MM.1S (cell line): Measurements from ENCODE around the gene LRRC10B.

Experiments
- DNase-seq: peaks from one replicate; pipeline ENCODE4 v3.0.0-alpha.2; 2015
- H2AFZ ChIP-seq: fragments of 300-600 bp; sonication (generic); 2 replicates; pipeline ENCODE4 v1.6.0; 2016; ENCODE audit warnings: antibody characterized with exemption, low read length
- H3F3A ChIP-seq: fragments of 300-600 bp; sonication (generic); 2 replicates; pipeline ENCODE4 v1.6.1; 2016; ENCODE audit warnings: mild to moderate bottlenecking, antibody characterized with exemption, low read length, moderate library complexity, mixed read lengths; ENCODE audit not compliant: insufficient read depth
- H3K27ac ChIP-seq: fragments of 300-600 bp; sonication (generic); 2 replicates; pipeline ENCODE4 v1.5.1; 2016; ENCODE audit warnings: mild to moderate bottlenecking, low read length
- H3K27me3 ChIP-seq: fragments of 300-600 bp; sonication (generic); replicated peaks from 2 replicates; pipeline ENCODE4 v1.6.0; 2016; ENCODE audit warnings: low read length; ENCODE audit not compliant: insufficient read depth
- H3K36me3 ChIP-seq: fragments of 300-600 bp; sonication (generic); replicated peaks from 2 replicates; pipeline ENCODE4 v1.6.1; 2016; ENCODE audit warnings: mild to moderate bottlenecking, low read length, mixed read lengths; ENCODE audit not compliant: insufficient read depth
- H3K4me1 ChIP-seq: fragments of 300-600 bp; sonication (generic); 2 replicates; pipeline ENCODE4 v1.6.1; 2016; ENCODE audit warnings: low read length, mixed read lengths
- H3K4me2 ChIP-seq: fragments of 300-600 bp; sonication (generic); 2 replicates; pipeline ENCODE4 v1.6.0; 2016; ENCODE audit warnings: low read depth, low read length
- H3K4me3 ChIP-seq: fragments of 300-600 bp; sonication (generic); 2 replicates; pipeline ENCODE4 v1.5.1; 2016; ENCODE audit warnings: low read length, mixed read lengths
- H3K79me2 ChIP-seq: fragments of 300-600 bp; sonication (generic); 2 replicates; pipeline ENCODE4 v1.6.1; 2016; ENCODE audit warnings: mixed run types, low read length, mixed read lengths
- H3K9ac ChIP-seq: fragments of 300-600 bp; sonication (generic); 2 replicates; pipeline ENCODE4 v1.6.1; 2016; ENCODE audit warnings: low read length, mixed read lengths
- H3K9me2 ChIP-seq: fragments of 300-600 bp; sonication (generic); replicated peaks from 2 replicates; pipeline ENCODE4 v1.6.1; 2016; ENCODE audit warnings: mild to moderate bottlenecking, low read length, mixed read lengths; ENCODE audit not compliant: insufficient read depth
- H3K9me3 ChIP-seq: fragments of 300-600 bp; sonication (generic); replicated peaks from 2 replicates; pipeline ENCODE4 v1.6.1; 2016; ENCODE audit warnings: mild to moderate bottlenecking, low read length, mixed read lengths; ENCODE audit not compliant: insufficient read depth
- H4K20me1 ChIP-seq: fragments of 300-600 bp; sonication (generic); 2 replicates; pipeline ENCODE4 v1.6.1; 2016; ENCODE audit warnings: mild to moderate bottlenecking, low read length, moderate library complexity, mixed read lengths; ENCODE audit not compliant: insufficient read depth
- EZH2 ChIP-seq: fragments of 300-600 bp; sonication (generic); optimal IDR thresholded peaks from 2 replicates; pipeline ENCODE3; 2017; ENCODE audit warnings: low read depth, mild to moderate bottlenecking, antibody characterized with exemption, low read length, mixed read lengths
- EZH2phosphoT487 ChIP-seq: fragments of 300-600 bp; sonication (generic); IDR thresholded peaks from 2 replicates; pipeline ENCODE4 v1.6.1; 2018; ENCODE audit warnings: antibody characterized with exemption, low read length
- TF ChIP-seq, protein P1 (sequence below): fragments of 300-600 bp; sonication (generic); IDR thresholded peaks from 2 replicates; pipeline ENCODE4 v1.5.1; 2016; ENCODE audit warnings: antibody characterized with exemption, low read length, mixed read lengths

LRRC10B gene

DNA sequence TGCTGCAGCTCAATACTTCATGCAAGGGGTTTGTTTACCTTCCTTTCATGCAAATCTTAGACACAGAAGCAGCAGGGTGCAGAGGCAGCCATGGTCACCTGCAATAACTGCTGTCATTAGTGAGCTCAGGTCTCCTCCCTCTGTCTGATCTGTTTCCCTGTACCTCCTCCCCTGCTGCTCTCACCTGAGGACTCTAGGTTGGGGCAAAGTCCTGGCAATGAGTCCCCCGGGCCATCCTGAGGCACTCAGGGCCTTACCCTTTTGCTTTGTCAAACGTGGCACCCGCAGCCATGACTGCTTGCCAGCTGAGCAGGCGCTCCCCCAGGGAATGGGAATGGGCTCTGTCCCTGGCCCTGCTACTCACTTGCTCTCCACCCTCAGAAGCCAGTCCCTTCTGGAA is 3.9 kb downstream of the LRRC10B start:
- Histone ChIP-seq H3K4me1 (0 out of 2 replicates have a peak, but pooled peaks cover 4% of the 10 kb centered on the region), H3K79me2 (no peaks in the 10 kb centered on the region), H2AFZ (no peak overlapping the region), H3F3A (no peaks in the 10 kb centered on the region), H4K20me1 (no peaks in the 10 kb centered on the region), H3K27me3 (peaks cover 81% of the 10 kb centered on the region), H3K9me3 (no peaks in the 10 kb centered on the region), H3K4me3 (no peak overlapping the region), H3K27ac (no peak overlapping the region), H3K9ac (no peak overlapping the region), H3K4me2 (no peak overlapping the region), H3K9me2 (no peaks in the 10 kb centered on the region), H3K36me3 (no peaks in the 10 kb centered on the region)
- no peak for TF ChIP-seq EZH2phosphoT487
- TF ChIP-seq, protein P1, sequence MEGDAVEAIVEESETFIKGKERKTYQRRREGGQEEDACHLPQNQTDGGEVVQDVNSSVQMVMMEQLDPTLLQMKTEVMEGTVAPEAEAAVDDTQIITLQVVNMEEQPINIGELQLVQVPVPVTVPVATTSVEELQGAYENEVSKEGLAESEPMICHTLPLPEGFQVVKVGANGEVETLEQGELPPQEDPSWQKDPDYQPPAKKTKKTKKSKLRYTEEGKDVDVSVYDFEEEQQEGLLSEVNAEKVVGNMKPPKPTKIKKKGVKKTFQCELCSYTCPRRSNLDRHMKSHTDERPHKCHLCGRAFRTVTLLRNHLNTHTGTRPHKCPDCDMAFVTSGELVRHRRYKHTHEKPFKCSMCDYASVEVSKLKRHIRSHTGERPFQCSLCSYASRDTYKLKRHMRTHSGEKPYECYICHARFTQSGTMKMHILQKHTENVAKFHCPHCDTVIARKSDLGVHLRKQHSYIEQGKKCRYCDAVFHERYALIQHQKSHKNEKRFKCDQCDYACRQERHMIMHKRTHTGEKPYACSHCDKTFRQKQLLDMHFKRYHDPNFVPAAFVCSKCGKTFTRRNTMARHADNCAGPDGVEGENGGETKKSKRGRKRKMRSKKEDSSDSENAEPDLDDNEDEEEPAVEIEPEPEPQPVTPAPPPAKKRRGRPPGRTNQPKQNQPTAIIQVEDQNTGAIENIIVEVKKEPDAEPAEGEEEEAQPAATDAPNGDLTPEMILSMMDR: no peak
- TF ChIP-seq EZH2: no peak
- no peak for DNase-seq

DNA sequence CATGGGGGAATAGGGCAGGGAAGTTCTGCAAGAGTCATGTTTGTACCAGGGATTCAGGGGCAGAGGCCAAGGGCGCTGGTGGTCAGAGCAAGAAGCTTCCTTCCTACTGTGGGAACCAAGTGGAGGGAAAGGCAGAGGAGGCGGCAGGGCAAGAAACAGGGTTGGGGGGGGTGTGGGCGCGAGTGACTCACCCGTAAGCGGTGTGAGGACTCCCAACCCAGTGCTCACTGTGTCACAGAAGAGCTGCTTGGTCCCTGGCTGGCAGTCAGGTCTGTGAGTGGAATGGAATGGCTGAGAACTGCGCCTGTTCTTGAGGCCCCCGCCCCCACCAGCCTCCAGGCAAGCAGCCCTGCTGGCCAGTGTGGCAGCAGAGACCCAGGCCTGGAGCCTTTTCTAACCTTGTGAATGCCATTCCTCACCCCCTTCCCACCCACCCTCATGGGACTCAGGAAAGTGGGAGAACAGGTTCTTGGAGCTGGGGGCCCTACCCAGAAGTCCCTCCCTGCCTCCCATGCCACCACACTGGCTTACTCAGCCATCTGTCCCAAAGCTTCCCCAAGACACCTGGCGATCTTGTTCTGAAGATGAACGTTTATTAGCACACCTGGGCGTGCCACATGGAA is 4.7 kb downstream of the LRRC10B start:
- Histone ChIP-seq H4K20me1 (no peaks in the 10 kb centered on the region), H3K79me2 (no peaks in the 10 kb centered on the region), H3K4me1 (0 out of 2 replicates have a peak, but pooled peaks cover 4% of the 10 kb centered on the region), H3F3A (no peaks in the 10 kb centered on the region), H2AFZ (no peak overlapping the region), H3K9ac (no peak overlapping the region), H3K27me3 (peaks cover 81% of the 10 kb centered on the region), H3K4me3 (no peak overlapping the region), H3K36me3 (no peaks in the 10 kb centered on the region), H3K27ac (no peak overlapping the region), H3K9me2 (no peaks in the 10 kb centered on the region), H3K9me3 (no peaks in the 10 kb centered on the region), H3K4me2 (no peak overlapping the region)
- TF ChIP-seq, protein P1: no peak
- TF ChIP-seq EZH2 (no peak), EZH2phosphoT487 (no peak)
- DNase-seq: no peak

DNA sequence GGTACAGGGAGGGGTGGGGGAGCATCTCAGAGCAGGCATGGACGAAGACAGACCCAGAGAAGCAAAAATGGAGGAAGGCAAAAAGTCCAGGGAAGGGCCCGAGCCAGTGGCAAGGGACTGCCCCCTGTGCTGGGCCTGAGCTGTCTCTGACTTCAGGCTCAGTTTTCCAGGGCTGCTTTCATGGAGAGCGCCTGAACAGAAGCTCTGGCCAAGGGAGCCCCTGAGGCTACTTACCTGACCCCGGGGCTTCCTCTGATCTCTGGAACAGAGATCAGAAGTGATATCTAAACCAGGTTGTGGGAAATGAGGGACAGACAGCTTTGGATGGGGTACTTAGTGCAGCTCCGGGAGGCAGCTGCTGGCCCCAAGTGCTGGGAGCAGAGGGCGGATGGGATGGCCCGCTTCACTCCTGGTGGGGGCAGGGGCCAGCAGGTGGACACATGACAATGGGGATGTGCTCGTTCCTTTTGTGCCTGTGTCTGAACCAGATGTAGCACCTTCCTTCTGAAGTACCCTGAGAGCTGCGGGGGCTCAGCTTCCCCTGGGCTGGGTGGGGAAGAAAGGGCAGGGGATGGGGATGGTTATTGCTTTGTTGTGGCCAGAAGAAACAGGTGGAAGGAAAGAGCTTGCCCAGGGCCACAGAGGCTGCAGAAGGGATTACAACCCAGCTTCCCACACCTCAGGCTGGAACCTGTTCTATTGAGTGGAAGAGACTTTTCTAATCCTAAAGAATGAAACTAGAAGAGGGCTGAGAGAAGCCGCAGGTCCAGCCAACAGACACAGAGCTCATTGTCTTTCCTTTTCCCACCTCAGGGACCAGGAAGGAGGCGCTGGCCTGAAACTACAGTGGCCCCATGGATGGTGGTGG is 5.7 kb downstream of the LRRC10B start:
- H3K27me3 ChIP-seq: peaks cover 89% of the 10 kb centered on the region
- H3K9me3 ChIP-seq: no peaks in the 10 kb centered on the region
- H3K4me3 ChIP-seq: no peak overlapping the region
- no peaks in the 10 kb centered on the region for H3K36me3 ChIP-seq
- no peaks in the 10 kb centered on the region for H3K79me2 ChIP-seq
- no peak overlapping the region for H3K27ac ChIP-seq
- H4K20me1 ChIP-seq: no peaks in the 10 kb centered on the region
- DNase-seq: no peak
- H3K4me2 ChIP-seq: no peak overlapping the region
- no peak overlapping the region for H2AFZ ChIP-seq
- no peaks in the 10 kb centered on the region for H3K9me2 ChIP-seq
- H3K9ac ChIP-seq: no peak overlapping the region
- TF ChIP-seq, protein P1: no peak
- no peak for TF ChIP-seq EZH2
- TF ChIP-seq EZH2phosphoT487: no peak
- H3F3A ChIP-seq: no peaks in the 10 kb centered on the region
- 0 out of 2 replicates have a peak, but pooled peaks cover 4% of the 10 kb centered on the region for H3K4me1 ChIP-seq
